ENCODE data around the gene IKZF2. TPM values are rescaled to one million over a fixed set of nuclear protein-coding genes. Genes with fewer than 3 reads are reported as not detected.

The IKZF2 gene
- total and polyA plus RNA-seq, 11 donors: 0.84 to 8.0 (median 5.9) TPM

DNA sequence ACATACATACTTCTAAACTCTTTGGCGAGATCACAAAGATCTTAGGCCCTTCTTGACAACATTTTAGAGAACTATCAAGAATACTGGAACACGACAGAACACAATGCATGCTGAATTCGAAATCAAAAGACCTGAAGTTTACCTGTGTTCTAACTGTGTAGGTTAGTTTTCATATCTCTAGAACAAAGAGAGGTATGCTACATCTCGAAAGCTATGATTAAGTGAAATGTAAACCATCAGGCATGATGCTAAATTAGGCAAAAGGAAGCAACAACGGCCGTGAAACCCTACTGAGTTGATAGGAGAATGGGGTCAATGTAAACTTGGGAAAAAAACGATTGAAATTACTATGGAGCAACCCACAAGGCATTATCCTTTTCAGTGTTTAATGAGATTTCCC lies 43.7 kb downstream of the IKZF2 start:
- no peak for ATAC-seq
- no peaks in the 10 kb centered on the region for H3K9me3 ChIP-seq
- no peak overlapping the region for H3K4me3 ChIP-seq
- intact Hi-C loops (cut with DNase I): no loop called here
- peaks cover 0 to 13% (median 2%) of the 10 kb centered on the region in 12 donors for H3K4me1 ChIP-seq
- no peaks in the 10 kb centered on the region for H3K27me3 ChIP-seq
- H3K36me3 ChIP-seq: no peaks in the 10 kb centered on the region
- no peak for DNase-seq
- 70 to 76% (median 75%) methylated on average over 7 of the region's 7 CpGs for WGBS, 4 donors
- no peak for TF ChIP-seq POLR2A (IDR thresholded peaks at IDR 0.05)
- TF ChIP-seq, protein P1, sequence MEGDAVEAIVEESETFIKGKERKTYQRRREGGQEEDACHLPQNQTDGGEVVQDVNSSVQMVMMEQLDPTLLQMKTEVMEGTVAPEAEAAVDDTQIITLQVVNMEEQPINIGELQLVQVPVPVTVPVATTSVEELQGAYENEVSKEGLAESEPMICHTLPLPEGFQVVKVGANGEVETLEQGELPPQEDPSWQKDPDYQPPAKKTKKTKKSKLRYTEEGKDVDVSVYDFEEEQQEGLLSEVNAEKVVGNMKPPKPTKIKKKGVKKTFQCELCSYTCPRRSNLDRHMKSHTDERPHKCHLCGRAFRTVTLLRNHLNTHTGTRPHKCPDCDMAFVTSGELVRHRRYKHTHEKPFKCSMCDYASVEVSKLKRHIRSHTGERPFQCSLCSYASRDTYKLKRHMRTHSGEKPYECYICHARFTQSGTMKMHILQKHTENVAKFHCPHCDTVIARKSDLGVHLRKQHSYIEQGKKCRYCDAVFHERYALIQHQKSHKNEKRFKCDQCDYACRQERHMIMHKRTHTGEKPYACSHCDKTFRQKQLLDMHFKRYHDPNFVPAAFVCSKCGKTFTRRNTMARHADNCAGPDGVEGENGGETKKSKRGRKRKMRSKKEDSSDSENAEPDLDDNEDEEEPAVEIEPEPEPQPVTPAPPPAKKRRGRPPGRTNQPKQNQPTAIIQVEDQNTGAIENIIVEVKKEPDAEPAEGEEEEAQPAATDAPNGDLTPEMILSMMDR (IDR thresholded peaks at IDR 0.05): no peak
- H3K27ac ChIP-seq: no peak overlapping the region

DNA sequence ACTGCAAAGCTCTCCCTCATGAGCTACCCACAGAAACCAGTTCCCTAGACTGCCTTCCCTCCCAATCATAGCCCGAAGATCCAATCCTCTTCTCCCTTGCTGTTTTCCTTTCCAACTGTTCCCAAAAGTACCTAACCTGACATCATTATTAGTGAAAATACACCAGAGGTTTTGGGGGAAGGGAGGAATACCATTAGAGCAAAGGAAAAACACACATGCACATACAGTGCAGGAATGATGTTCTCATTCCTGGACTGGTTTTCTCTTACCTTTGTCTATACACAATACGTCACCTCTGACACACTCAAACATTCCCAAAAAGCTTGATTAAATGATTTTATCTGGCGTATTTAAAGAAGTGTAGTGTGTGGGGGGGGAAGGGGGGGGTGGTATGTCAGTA lies 46.2 kb downstream of the IKZF2 start:
- TF ChIP-seq, protein P1 (IDR thresholded peaks at IDR 0.05): no peak
- ATAC-seq (peak in 3 of 4 donors; percentile 16 to 39 (median 29)), DNase-seq (no peak)
- H3K36me3 ChIP-seq: no peaks in the 10 kb centered on the region
- H3K4me3 ChIP-seq: no peak overlapping the region
- intact Hi-C loops (cut with DNase I): no loop called here
- no peaks in the 10 kb centered on the region for H3K9me3 ChIP-seq
- H3K27me3 ChIP-seq: no peaks in the 10 kb centered on the region
- 55 to 72% (median 64%) methylated on average over 3 of the region's 3 CpGs for WGBS, 4 donors
- H3K4me1 ChIP-seq: peaks cover 0 to 22% (median 3%) of the 10 kb centered on the region in 12 donors
- peak overlapping the region in 8 of 12 donors; percentile 1 to 65 (median 38) for H3K27ac ChIP-seq

- Histone ChIP-seq H3K4me3 (no peak overlapping the region), H3K9me3 (no peaks in the 10 kb centered on the region), H3K36me3 (no peaks in the 10 kb centered on the region), H3K27ac (peak overlapping the region in 8 of 12 donors; percentile 1 to 65 (median 38)), H3K4me1 (peaks cover 0 to 22% (median 3%) of the 10 kb centered on the region in 12 donors), H3K27me3 (no peaks in the 10 kb centered on the region)
- DNase-seq (no peak), ATAC-seq (peak in 3 of 4 donors; percentile 8 to 45 (median 31))
- intact Hi-C loops (cut with DNase I): loop anchor here in 1 of 10 donors (5.0 kb wide), 1 partner anchor 47 kb away; the partner anchor contains the start of gene IKZF2
- no peak for TF ChIP-seq POLR2A (IDR thresholded peaks at IDR 0.05)
- TF ChIP-seq, protein P1 (IDR thresholded peaks at IDR 0.05): no peak
Measured at GRCh38 chr2:213104903-213105202, 46.6 kb downstream of the IKZF2 start.

DNA sequence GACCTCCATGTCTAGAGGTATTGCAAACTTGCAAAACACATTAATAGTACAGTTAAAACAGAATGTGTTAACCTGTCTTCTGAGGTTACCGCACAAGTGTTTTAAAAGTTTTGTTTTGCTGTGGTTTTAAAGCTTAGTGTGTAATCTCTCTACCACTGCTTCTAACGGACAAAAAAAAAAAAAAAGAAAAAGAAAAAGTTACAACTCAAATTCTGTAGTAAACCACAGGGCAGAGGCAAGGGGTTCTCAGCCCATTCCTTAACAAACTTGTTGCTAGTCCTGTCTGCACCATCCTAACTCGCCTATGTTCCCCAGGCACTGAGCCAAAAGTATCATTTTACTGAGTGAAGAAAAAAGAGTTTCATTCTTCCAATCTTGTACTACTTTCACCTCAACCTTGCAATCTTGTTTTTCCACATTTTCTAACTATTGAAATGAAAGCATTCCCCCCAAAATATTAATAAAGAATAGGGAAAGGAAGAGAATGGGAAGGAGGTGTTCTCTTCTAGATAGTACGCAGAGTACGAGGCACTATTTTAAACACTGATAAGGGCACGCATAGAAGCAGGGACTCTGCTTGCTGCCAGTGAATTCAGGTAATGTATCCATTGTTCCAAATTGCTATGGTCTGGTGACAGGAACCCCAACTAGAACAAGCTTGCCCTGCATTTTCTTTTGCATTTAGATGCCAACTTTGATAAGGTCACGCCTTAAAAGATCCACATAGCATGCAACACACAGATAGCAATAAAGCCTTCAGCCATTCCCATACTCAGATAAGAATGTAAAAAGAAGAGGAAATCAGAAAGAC lies 47.1 kb downstream of the IKZF2 start:
- intact Hi-C loops (cut with DNase I): loop anchor here in 1 of 10 donors (5.0 kb wide), 1 partner anchor 48 kb away; the partner anchor contains the start of gene IKZF2
- WGBS, 4 donors: 12 to 25% (median 23%) methylated on average over 7 of the region's 7 CpGs
- Histone ChIP-seq H3K27me3 (no peaks in the 10 kb centered on the region), H3K9me3 (no peaks in the 10 kb centered on the region), H3K27ac (peak overlapping the region in 9 of 12 donors; percentile 1 to 65 (median 35)), H3K36me3 (no peaks in the 10 kb centered on the region), H3K4me3 (peak overlapping the region in 8 of 12 donors; percentile 3 to 35 (median 11)), H3K4me1 (peaks cover 0 to 22% (median 3%) of the 10 kb centered on the region in 12 donors)
- TF ChIP-seq, protein P1 (IDR thresholded peaks at IDR 0.05): no peak
- TF ChIP-seq POLR2A (IDR thresholded peaks at IDR 0.05): no peak
- peak; percentile 68 to 92 (median 86) for ATAC-seq
- no peak for DNase-seq

All from heart left ventricle (tissue), 16 donors.